GM19099 (cell line): ENCODE data around the gene OR13J1.

ENCODE experiments used
- POLR2A ChIP-seq: IDR thresholded peaks from 3 replicates; pipeline ENCODE4 v1.6.1; 2011; ENCODE audit warnings: low read depth; ENCODE audit not compliant: insufficient read length; ENCODE audit errors: extremely low read depth

Gene OR13J1

DNA sequence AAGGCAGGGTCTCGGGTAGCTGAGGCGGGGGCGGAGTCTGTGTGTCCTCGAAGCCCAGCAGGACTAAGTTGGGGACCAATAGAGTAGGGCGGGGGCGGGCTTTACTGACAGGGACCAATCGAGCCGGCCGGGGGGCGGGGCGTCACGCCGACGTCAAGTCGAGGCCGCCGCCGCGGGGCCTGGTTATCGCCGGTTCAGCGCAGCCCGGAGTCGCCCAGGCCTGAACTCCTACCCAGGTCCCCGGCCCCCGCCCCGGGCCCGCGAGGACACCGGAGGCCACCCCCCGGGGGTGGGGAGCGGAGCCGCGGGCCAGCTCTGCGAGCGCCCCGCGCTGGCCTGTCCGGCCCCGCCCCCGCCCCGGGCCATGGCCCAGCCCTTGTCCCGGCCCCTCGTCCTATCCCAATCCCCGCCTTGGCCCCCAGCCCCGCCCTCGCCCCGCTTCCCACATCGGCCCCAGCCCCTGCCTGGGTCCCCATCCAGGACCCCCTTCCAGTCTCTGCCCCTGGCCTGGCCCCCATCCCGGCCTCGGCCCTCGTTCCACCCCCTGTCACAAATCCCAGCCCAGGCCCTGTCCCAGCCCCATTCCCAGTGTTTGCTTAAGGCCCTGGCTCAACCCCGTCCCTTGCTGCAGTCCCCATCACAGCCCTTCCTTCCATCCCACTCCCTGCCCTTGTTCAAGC lies 41.0 kb downstream of the OR13J1 start, which contains the start of gene TMEM8B:
Gene TMEM8B (plus strand): TSS at position 145 of the 680 bp plus-strand sequence. CDS start 220 bp downstream, at position 365.
- TF ChIP-seq POLR2A: peak; percentile 60

DNA sequence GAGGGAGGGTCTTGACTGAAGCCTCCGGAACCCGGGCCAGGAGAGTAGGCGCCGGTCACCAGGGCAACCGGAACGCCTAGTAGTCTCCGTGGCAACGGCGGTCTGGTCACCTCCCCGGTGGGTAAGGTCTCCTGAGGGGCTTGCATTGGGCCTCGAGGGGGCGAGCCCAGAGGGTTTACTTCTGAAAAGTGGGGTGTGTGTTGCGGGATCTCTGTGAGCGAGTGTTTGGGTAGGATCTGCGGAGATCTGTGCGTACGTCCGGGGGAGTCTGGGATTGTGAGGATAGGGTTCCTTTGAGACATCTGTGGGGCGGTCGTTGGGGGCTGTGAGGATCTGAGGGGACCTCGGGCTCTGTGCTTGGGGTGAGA lies 41.5 kb downstream of the OR13J1 start, which contains the start of gene FAM221B:
Gene FAM221B (minus strand): TSS at position 17 of the 368 bp plus-strand sequence. CDS start 2,571 bp downstream, outside the sequence.
- TF ChIP-seq POLR2A: no peak

DNA sequence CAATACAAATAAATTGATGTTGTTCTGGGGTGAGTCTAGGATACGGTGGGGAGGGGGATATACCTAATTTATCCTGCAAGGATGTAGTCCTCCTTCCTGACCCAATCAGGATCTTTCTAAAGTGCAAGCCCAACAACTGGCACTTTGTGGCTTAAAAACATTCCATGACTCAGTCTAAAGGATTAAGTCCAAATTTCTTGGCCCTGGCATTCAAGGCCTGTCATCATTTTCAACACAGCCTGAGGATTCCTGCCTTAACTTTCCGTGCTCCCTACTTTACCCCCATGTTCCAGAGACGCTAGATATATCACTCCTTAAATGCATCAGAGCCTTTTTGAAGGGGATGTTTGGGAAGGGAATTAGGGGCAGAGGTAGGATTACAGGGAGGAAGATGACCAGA lies 42.7 kb downstream of the OR13J1 start:
- TF ChIP-seq POLR2A: no peak

DNA sequence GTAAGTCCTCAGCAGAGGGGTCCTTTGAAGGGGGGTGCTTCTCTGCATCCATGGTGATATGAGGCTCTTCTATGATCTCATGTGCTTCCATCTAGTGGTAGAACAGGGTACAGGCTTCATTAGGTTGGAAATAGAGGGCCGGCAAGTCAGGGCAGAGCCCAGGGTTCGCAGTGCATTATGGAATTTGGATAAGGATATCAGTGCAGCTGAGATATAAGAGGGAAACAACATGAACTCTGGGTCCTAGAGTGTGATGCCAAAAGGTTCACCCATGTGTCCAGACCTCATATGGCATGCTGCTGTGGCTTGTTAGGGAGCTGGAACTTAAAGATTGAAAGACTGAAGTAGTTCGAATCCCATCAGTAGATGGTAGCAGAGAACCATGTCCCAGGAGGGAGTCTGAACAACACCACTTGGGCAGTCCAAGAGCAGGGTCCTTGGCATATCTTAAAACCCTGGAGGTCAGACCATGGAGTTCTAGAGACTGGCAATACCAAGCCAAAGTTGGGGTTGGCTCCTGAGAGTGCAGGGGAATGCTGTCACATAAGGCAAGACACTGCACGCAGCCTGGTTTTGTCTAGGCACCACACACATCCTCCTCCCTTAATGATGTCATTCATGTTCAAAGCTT lies 44.0 kb downstream of the OR13J1 start:
- TF ChIP-seq POLR2A: no peak

DNA sequence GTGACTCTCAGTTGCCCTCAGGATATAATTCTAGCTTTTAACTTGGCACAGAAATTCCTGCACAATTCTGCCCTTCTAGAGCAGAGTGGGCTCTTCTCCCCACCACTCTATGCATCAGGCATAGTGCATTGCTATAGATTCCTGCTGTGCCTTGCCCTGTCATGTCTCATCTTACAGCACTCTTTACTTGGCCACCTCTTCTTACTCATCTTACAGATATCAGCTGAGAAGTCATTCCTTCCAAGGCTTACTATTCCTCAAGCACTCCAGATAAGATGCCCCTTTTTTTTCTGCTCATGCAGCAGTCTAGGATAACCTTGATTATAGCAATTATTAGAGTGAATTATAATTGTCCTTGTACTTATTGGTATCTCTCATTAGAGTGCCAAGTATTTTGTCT lies 47.3 kb downstream of the OR13J1 start:
- TF ChIP-seq POLR2A: no peak

DNA sequence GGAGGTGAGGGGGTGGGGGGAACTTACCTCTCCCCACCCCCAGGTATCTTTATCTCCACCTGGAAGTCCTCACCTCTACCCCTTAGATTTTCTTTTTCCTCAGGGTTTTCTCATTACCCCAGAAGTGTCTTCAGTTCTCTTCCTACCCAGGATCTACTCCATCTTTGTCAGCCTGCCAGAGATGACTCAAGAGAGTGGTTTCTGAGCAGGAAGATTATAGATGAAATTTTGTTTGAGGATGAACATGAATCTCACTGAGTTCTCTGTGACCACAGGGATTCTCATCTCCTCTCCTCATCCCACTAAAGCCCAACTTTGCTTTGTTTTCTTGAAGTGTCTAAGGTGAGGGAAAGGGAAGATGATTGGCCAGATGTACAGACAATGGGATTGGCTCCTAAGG lies 50.1 kb downstream of the OR13J1 start:
- no peak for TF ChIP-seq POLR2A
